Liver (tissue), 9 donors: Measurements from ENCODE around the gene LMX1B. TPM values are rescaled to one million over a fixed set of nuclear protein-coding genes. Genes with fewer than 3 reads are reported as not detected.

ENCODE experiments used
- DNase-seq: peaks from one replicate; pipeline ENCODE4 v3.0.0-alpha.2; 2017; ENCODE audit warnings: low spot score
- H3K27ac ChIP-seq, 2 donors: one replicate each; pipeline ENCODE4 v1.7.0; 2013; ENCODE audit warnings: inconsistent platforms in 2 of 2, low read length in 2 of 2, control low read depth in 1 of 2, low read depth in 1 of 2, mild to moderate bottlenecking in 1 of 2
- H3K27me3 ChIP-seq, 4 donors: one replicate each; pipeline versions ENCODE4 v1.6.1 to v1.7.0; 2013; ENCODE audit warnings: low read length in 3 of 4, inconsistent platforms in 1 of 4, mild to moderate bottlenecking in 1 of 4, moderate library complexity in 1 of 4; ENCODE audit not compliant: control insufficient read depth in 4 of 4, insufficient read depth in 4 of 4
- H3K36me3 ChIP-seq, 4 donors: one replicate each; pipeline versions ENCODE4 v1.6.1 to v1.7.0; 2013; ENCODE audit warnings: low read length in 3 of 4, mild to moderate bottlenecking in 3 of 4, low read depth in 1 of 4, moderate library complexity in 1 of 4; ENCODE audit not compliant: control insufficient read depth in 4 of 4, insufficient read depth in 3 of 4
- H3K4me1 ChIP-seq, 4 donors: one replicate each; pipeline versions ENCODE4 v1.6.1 to v1.7.0; 2013; ENCODE audit warnings: low read length in 3 of 4, mild to moderate bottlenecking in 3 of 4, moderate library complexity in 1 of 4; ENCODE audit not compliant: control insufficient read depth in 4 of 4, insufficient read depth in 4 of 4
- H3K4me3 ChIP-seq, 3 donors: one replicate each; pipeline versions ENCODE4 v1.6.1 to v1.7.0; 2013; ENCODE audit warnings: low read length in 3 of 3, control low read depth in 1 of 3, low read depth in 1 of 3, mild to moderate bottlenecking in 1 of 3
- H3K9ac ChIP-seq, 2 donors: one replicate each; pipeline ENCODE4 v1.7.0; 2013; ENCODE audit warnings: low read length in 2 of 2, mild to moderate bottlenecking in 2 of 2, moderate library complexity in 2 of 2, control low read depth in 1 of 2, low read depth in 1 of 2
- H3K9me3 ChIP-seq, 4 donors: one replicate each; pipeline versions ENCODE4 v1.6.1 to v1.7.0; 2013; ENCODE audit warnings: low read length in 3 of 4; ENCODE audit not compliant: control insufficient read depth in 4 of 4
- ATF3 ChIP-seq: IDR thresholded peaks from 2 replicates; pipeline ENCODE4 v1.6.1; 2016; ENCODE audit warnings: antibody characterized with exemption
- CTCF ChIP-seq: fragments of 150-350 bp; IDR thresholded peaks from 2 replicates; pipeline ENCODE4 v1.5.1; 2017; ENCODE audit warnings: improper control_type of control experiment, low read depth, low read length; ENCODE audit not compliant: missing input control
- EGR1 ChIP-seq, 2 donors: IDR thresholded peaks; 2 replicates each; pipeline ENCODE4 v1.6.1; 2016 to 2018; ENCODE audit warnings: antibody characterized with exemption in 2 of 2, low read depth in 2 of 2
- FOXA1 ChIP-seq: IDR thresholded peaks from 2 replicates; pipeline ENCODE4 v1.6.1; 2016; ENCODE audit warnings: antibody characterized with exemption
- GABPA ChIP-seq, 2 donors: IDR thresholded peaks in 1 of 2; conservative IDR thresholded peaks in 1 of 2; 2 replicates each; pipeline ENCODE4 v1.6.1; 2016; ENCODE audit warnings: antibody characterized with exemption in 2 of 2, mild to moderate bottlenecking in 1 of 2, moderate library complexity in 1 of 2
- HNF4A ChIP-seq, 2 donors: conservative IDR thresholded peaks; 2 replicates each; pipeline ENCODE4 v1.6.1; 2016; ENCODE audit warnings: antibody characterized with exemption in 2 of 2, mild to moderate bottlenecking in 2 of 2
- HNF4G ChIP-seq: IDR thresholded peaks from 2 replicates; pipeline ENCODE4 v1.6.1; 2016; ENCODE audit warnings: antibody characterized with exemption
- JUND ChIP-seq, 2 donors: IDR thresholded peaks; 2 replicates each; pipeline ENCODE4 v1.6.1; 2016; ENCODE audit warnings: antibody characterized with exemption in 2 of 2
- MAX ChIP-seq: IDR thresholded peaks from 2 replicates; pipeline ENCODE4 v1.6.1; 2016; ENCODE audit warnings: antibody characterized with exemption
- NR2F2 ChIP-seq: IDR thresholded peaks from 2 replicates; pipeline ENCODE4 v1.6.1; 2016; ENCODE audit warnings: antibody characterized with exemption
- RAD21 ChIP-seq, 2 donors: IDR thresholded peaks; 2 replicates each; pipeline ENCODE4 v1.6.1; 2016; ENCODE audit warnings: antibody characterized with exemption in 2 of 2, mild to moderate bottlenecking in 2 of 2
- REST ChIP-seq: IDR thresholded peaks from 2 replicates; pipeline ENCODE4 v1.6.1; 2016; ENCODE audit warnings: antibody characterized with exemption, mild to moderate bottlenecking
- RXRA ChIP-seq, 2 donors: IDR thresholded peaks; 2 replicates each; pipeline ENCODE4 v1.6.1; 2017 to 2018; ENCODE audit warnings: antibody characterized with exemption in 2 of 2, mild to moderate bottlenecking in 1 of 2
- SP1 ChIP-seq: IDR thresholded peaks from 2 replicates; pipeline ENCODE4 v1.6.1; 2018; ENCODE audit warnings: antibody characterized with exemption, mild to moderate bottlenecking
- TAF1 ChIP-seq: conservative IDR thresholded peaks from 2 replicates; pipeline ENCODE4 v1.6.1; 2016; ENCODE audit warnings: antibody characterized with exemption, mild to moderate bottlenecking
- YY1 ChIP-seq: IDR thresholded peaks from 2 replicates; pipeline ENCODE4 v1.6.1; 2016; ENCODE audit warnings: antibody characterized with exemption, mild to moderate bottlenecking
- ZBTB33 ChIP-seq: IDR thresholded peaks from 2 replicates; pipeline ENCODE4 v1.6.1; 2016; ENCODE audit warnings: antibody characterized with exemption
- WGBS: extraction: QIAGEN DNeasy Blood & Tissue Kit; methylation state at CpG from one replicate; pipeline ENCODE4 v1.1.7; 2013; 5-methylcytosine and 5-hydroxymethylcytosine counted together
- polyA plus RNA-seq, 2 donors: library from polyadenylated mRNA; stranded (reverse) in 1 of 2; unstranded in 1 of 2; fragments of 200-250 nt in 1 of 2; fragments of >200 nt in 1 of 2; fragmentation: Nextera tagmentation in 1 of 2; extraction: Ambion mirVana in 1 of 2; gene quantifications; one replicate each; pipeline versions ENCODE4 v1.2.1 to v1.2.3, GENCODE V29; 2013 to 2015
- total RNA-seq, 2 donors: library from RNA; depleted of rRNA; stranded (reverse); fragments of >200 nt; gene quantifications; one replicate each; pipeline ENCODE4 v1.2.3, GENCODE V29; 2014
- donor health status: healthy.
- donor health status: healthy.
- donor health status: healthy.
- donor health status: healthy.
- donor health status: healthy.

Gene LMX1B
- total and polyA plus RNA-seq, 4 donors, result not detected

GRCh38 chr9:126581893-126582292, 31.8 kb upstream of the LMX1B start:
- peaks cover 0 to 4% (median 3%) of the 10 kb centered on the region in 4 donors for H3K27me3 ChIP-seq
- H3K4me1 ChIP-seq, result no peaks in the 10 kb centered on the region
- no peaks in the 10 kb centered on the region for H3K36me3 ChIP-seq
- DNase-seq, result no peak
- 55% methylated on average over 9 of the region's 9 CpGs for WGBS
- H3K9me3 ChIP-seq, result no peaks in the 10 kb centered on the region
- no peak overlapping the region for H3K4me3 ChIP-seq
- no peak for TF ChIP-seq HNF4G
- no peak for TF ChIP-seq JUND (IDR thresholded peaks at IDR 0.05)
- no peak for TF ChIP-seq SP1
- no peak for TF ChIP-seq NR2F2
- TF ChIP-seq REST, result no peak
- no peak for TF ChIP-seq TAF1
- no peak for TF ChIP-seq ZBTB33
- TF ChIP-seq HNF4A (conservative IDR thresholded peaks at IDR 0.05), result no peak
- no peak overlapping the region for H3K9ac ChIP-seq
- no peak overlapping the region for H3K27ac ChIP-seq

GRCh38 chr9:126582427-126582826, 31.3 kb upstream of the LMX1B start:
- Histone ChIP-seq H3K9ac (no peak overlapping the region), H3K4me1 (no peaks in the 10 kb centered on the region), H3K9me3 (no peaks in the 10 kb centered on the region), H3K27me3 (peaks cover 0 to 4% (median 3%) of the 10 kb centered on the region in 4 donors), H3K27ac (no peak overlapping the region), H3K36me3 (no peaks in the 10 kb centered on the region), H3K4me3 (no peak overlapping the region)
- DNase-seq, result no peak
- WGBS, result 54% methylated on average over 7 of the region's 7 CpGs
- TF ChIP-seq RAD21 (IDR thresholded peaks at IDR 0.05) (no peak), GABPA (IDR thresholded peaks at IDR 0.05 in 1 of 2, conservative IDR thresholded peaks at IDR 0.05 in 1 of 2) (no peak), EGR1 (IDR thresholded peaks at IDR 0.05; ENCODE audit: low read depth in 2 of 2) (no peak), YY1 (no peak), NR2F2 (no peak), SP1 (no peak), FOXA1 (no peak), ATF3 (no peak), MAX (no peak), CTCF (no peak), TAF1 (no peak), HNF4G (no peak), RXRA (IDR thresholded peaks at IDR 0.05) (no peak), JUND (IDR thresholded peaks at IDR 0.05) (no peak), HNF4A (conservative IDR thresholded peaks at IDR 0.05) (no peak), REST (no peak), ZBTB33 (no peak)
